HUDEP-2 (cell line): ENCODE measurements around the gene PTPRH.

ENCODE experiments used
- DNase-seq, 76 experiments: peaks; one replicate each; lab custom pipeline; 2025; ENCODE audit not compliant: unreplicated experiment in 76 of 76; lab: John Stamatoyannopoulos, UW

Gene PTPRH

DNA sequence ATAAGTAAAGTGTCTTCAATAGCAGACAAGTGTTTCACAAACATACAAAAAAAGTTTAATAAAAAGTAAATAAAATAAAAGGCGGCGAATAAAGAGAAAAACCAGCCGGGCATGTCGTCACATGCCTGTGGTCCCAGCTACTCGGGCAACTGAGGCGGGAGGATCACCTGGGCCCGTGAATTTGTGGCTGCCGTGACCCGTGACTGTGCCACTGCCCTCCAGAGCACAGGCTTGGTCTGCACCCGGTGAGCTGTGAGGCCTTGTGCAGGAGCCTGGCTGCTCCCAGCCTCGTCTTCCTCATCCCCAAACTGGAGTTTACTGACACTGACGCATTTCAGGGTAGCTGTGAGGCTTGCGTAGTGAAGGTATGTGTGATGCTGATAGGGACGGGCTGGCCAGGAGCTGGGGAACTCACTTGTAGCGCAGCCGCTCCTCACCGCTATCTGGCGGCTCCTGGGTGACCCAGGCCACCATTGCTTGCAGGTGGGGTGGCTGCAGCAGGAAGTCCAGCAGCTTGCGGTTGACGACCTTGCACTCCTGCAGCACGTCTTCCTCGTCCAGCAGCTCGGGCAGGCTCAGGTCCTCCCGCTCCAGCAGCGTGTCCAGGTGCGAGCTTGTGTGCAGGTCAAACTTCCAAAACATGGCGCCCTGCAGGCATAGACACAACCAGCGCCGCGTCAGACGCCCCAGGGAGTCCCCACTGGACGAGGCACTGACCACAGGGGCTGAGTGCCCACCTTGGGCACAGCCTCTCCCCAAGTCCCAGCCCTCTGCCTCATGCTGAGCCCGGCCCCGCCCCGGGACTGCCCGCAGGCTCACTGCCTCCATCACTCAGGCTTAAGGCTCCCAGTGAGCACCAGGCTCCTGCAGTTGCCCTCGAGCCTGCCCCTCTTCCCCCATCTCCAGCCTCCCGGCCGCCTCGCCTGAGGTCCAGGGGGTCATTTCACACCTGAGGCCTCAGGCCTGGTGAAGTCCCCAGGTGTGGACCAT is 37.5 kb upstream of the PTPRH start:
- DNase-seq = no peak

DNA sequence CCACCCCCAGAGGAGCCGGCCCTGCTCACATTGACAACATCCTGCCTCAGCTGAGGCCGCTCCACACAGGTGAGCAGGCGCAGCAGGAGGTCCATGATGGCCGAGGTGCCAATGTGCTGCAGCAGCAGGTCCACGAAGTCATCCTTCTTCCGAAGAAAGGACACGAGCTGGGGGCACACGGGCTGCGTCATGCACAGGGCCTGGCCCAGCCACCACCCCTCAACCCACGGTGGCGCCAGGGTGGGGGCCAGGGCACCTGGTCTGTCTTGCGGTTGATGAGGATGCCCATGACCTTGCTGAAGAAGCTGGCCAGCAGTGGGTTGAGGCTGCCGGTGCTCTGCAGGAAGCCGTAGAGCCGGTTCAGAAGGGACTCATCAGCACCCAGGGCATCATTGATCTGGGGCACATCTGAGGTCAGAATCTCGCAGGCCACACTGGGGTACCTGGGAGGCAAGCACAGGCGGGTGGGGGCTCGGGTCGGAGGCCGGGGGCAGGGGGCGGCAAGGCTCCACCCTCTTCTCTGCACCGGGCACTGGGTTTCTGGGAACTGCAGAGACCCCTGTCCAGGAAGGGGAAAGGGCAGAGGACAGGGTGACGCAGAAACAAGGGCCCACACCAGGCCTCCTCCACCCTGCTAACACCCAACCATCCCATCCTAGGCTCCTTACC is 36.1 kb upstream of the PTPRH start:
- no peak for DNase-seq

DNA sequence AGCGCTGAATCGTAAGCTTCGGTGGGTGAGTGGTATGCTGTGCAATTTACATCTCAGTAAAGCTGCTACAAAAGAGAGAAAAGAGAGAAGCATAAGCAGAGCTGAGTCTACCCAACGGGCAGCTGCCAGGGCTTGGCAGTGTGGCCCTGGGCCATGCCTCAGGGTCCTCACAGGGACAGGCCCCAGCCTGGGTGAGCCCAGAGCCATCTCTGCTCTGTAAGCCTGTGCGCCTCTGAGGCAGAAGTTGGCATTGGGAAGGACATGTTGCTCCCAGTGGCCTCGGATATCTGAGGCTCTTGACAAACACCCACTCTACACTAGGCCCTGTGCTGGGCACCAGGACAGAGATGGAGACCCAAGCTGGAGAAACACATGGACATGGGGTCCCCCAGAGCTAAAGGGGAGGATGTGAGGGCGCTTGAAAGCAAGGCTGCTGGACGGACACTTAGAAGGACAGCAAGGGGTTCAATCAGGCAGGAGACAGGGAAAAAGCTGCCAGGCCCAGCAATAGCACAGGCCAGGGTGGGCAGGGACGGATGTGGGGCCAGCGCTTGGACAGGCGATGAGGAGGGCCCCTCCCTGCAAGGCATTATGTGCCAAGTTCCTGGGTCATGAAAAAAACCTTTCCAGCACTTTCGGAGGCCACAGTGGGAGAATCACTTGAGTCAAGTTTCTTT is 34.8 kb upstream of the PTPRH start:
- no peak for DNase-seq

- DNase-seq = no peak
Observed at GRCh38 chr19:55242517-55242916, 33.2 kb upstream of the PTPRH start.

DNA sequence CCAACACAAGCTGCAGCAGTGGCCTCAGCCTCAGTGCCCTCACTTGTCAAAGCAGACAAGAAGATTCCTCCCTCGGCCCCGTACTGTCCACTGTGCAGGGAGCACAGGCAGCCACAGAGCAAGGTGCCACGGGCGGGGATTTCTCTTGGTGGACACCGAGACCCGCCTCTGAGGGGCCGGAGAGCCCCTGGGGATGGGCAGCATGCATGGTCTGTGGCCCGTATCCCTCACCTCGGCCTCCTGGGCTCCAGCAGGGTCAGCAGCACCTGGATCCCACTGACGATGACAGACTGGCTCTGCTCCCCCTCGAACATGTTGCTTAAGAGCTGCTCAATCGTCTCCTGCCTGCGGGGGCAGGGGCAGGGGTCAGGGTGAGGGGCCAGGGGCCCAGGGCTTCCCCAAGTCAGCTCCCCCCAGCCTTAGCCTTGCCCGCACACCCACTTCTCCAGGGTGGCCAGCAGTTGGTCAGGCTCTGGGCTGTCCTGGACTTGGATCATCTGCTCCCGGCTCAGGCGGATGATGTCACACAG is 32.7 kb upstream of the PTPRH start:
- no peak for DNase-seq

- DNase-seq = no peak
Observed at GRCh38 chr19:55241143-55241934, 32.0 kb upstream of the PTPRH start.

DNA sequence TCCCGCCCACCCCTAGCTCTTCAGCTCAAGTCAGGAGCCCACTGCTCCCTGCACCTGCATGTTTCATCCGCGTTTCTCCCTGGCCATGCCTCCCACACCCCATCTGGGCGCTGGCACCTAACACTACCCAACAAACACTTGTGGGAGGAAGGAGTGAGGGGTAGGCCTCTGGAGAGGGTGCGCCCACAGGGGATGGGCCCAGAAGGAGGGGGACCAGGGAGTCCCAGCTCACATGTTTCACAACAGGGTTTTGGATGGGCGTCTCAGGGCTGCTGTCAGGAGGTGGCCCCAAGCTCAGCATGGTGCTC is 31.4 kb upstream of the PTPRH start:
- DNase-seq = no peak

DNA sequence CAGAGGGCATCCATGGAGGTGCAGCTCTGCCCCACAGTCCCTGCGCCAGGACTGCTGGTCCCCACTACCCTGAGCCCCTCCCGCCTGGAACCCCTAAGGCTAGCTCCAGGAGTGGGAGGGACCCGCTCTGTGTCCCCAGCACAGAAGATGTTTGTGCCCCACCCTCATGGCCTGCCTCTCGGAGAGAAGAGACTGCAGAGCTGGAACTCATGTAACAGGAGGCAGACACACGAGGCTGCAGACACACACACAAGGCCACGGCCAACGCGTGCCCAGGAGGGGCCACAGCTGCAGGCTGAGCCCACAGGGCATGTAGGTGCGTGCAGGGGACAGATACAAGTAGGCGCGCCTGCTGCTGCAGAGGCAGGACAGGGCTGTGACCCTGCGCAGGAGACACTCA is 29.7 kb upstream of the PTPRH start:
- no peak for DNase-seq

- no peak for DNase-seq
Observed at GRCh38 chr19:55238030-55238429, 28.7 kb upstream of the PTPRH start.

DNA sequence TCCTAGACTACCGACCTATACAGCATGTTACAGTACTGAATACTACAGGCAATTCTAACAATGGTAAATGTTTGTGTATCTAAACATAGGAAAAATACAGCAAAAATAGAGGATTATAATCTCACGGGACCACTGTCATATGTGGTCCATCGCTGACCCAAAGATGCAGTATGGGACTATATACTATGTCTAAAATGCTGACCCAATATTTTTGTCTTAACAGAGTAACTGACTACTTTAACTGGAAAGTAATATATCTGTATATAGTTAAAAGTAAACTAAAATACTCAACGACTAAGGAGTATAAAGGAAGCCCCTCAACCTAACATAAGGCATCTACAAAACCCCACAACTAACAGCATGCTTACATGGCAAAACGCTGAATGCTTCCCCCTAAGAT is 23.7 kb upstream of the PTPRH start:
- no peak for DNase-seq

DNA sequence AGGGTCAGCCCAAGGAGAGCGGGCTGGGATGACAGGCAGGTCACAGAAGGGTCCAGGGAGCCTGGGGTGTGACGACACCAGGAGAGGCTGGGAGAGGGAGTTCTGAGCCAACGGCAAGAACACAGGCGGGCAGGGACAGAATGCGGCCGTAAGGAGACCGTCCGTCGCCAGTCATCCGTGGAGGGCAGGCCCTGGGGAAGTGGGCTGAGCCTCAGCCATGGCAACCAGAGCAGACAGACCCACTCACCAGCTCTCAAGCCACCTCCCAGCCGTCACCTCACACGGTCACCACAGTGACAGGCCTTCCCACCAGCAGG is 22.9 kb upstream of the PTPRH start:
- DNase-seq = no peak

DNA sequence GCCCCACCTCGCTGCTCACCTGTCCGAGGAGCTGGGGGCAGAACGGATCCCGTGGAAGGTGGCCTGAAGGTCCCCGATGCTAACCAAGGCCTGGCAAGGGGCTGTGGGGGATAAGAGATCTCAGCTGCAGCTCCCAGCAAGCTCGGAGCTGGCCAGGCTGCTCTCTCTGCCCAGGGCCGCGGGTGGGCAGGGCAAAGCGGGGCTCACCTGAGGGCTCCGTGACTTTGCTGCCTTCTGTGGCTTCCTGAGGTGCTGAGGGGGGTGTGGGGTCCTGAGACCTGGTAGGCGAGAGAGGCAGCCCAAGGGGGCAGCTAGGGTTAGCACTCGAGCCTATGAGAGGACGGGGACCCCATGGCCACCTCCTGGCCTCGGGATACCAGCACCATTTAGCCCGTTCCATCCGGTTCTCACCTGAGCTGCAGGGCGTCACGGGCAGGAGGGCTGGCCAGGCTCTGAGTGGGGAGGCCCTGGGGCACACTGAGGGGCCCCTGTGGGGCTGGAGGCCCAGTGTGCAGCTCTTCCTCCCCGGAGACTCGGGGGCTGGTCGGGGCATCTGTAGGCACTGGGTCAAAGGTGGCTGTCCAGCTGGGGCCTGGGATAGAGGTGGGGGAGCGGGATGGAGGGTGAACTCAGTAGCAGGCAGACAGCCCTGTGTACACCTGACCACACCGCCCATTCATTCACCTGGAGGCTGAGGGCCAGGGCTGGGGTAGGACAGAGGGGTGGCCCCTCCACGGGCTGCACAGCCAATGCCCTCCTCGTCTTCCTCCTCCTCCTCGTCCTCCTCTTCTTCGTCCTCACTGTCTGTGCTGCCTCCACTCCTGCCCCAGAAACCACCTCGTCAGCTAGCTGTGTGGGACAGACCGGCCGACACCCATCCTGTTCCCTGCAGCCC is 22.3 kb upstream of the PTPRH start:
- no peak for DNase-seq

GRCh38 chr19:55230780-55231179 is 21.5 kb upstream of the PTPRH start:
- no peak for DNase-seq

GRCh38 chr19:55230329-55230728 is 21.0 kb upstream of the PTPRH start:
- no peak for DNase-seq

- DNase-seq = no peak
Observed at GRCh38 chr19:55229789-55230182, 20.5 kb upstream of the PTPRH start.

DNA sequence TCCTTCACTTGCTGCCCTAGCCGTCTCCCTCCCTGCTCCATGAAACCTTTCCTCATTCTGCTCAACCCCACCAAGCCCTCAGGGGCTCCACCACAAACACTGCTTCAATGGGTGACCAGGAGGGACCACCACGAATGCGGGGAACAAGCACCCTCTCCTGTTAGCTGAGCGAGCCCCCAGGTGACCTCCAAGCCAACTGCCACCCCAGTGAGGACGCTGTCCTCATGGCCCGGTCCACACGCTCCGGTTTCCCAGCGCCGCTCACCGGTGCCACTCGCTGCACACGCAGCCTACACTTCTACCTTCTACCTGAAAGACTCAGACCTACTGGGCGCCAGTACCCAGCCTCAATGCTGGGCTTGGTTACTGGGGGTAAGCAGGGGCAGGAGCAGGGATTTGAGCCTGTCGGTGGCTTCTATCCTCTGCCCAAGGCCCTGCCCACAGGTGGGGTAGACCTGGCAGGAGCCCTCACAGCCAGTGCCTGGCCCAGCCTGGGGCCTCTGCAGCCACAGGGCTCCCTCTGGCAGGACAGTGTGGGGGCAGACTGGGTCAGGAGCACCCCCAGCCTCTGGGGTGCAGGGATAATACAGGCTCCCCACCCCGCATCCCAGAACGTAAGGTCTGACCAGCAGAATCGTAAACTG is 20.0 kb upstream of the PTPRH start:
- peak in 1 of 76 experiments; percentile 52 for DNase-seq

- peak in 75 of 76 experiments; percentile 70 to 99 (median 95) for DNase-seq
Observed at GRCh38 chr19:55228403-55229031, 19.2 kb upstream of the PTPRH start, which contains the start of gene TMEM86B. Gene TMEM86B (minus strand): TSS chr19:55228763. CDS start chr19:55228741, 22 bp downstream.

GRCh38 chr19:55228015-55228391 is 18.7 kb upstream of the PTPRH start:
- no peak for DNase-seq
